Melanocyte of skin (primary cell): ENCODE measurements around the gene MGAT4D. TPM values are rescaled to one million over a fixed set of nuclear protein-coding genes. Genes with fewer than 3 reads are reported as not detected.

Experiments used
- total RNA-seq, 2 donors: library from RNA; depleted of rRNA; stranded (reverse); fragments of >200 nt; gene quantifications; 2 replicates each; pipeline ENCODE4 v1.2.3, GENCODE V29; 2012

MGAT4D gene
- not detected for total RNA-seq

DNA sequence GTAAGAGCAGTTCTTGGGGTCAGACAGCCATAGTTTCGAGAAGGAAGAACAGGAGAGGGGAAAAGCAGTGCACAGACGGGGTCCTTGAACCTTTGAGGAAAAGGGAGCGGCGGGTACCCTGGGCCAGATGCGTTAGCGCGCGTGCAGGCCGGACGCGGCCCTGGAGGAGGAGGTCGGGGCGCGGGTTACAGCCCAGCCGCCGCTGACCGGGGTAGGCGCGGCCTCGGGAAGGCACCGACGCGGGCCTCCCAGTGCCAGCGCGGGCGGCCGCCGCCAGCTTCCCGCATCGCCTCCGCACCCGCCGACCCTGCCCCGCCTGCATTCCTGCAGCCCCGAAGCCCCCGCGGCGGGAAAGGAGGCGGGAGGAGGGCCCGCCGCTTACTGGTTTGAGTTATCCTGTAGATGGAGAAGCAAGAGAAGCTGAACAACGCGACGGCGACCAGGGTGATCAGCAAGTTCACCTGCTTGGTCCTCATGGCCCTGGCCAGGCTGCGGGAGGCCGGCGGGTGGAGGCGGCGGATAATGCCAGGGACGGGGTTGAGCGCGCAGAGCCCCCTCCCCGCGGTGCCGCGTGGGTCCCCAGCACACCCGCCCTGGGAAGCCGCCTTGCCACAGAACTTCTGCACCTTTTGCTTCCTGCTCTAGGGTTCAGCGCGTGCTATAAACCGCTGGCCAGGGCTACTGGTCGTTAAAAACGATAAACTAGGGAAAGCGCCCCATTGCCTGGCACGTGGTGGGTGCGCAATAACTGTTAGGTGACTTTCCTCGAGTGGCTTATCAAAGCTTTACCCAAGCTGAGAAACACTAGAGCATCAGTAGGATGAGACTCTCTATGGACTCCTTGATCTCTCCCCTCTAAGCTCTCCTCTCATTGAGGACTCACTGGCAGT is at the start of gene MGAT4D:
Gene MGAT4D (minus strand): TSS at position 547 of the 890 bp plus-strand sequence. CDS start 71 bp downstream, at position 476.

GRCh38 chr4:140523857-140524742 is 26.0 kb upstream of the MGAT4D start, which contains the start of gene ELMOD2:
TSS of gene ELMOD2 (plus strand) at chr4:140524168. CDS start at chr4:140525429, 1,261 bp downstream.

DNA sequence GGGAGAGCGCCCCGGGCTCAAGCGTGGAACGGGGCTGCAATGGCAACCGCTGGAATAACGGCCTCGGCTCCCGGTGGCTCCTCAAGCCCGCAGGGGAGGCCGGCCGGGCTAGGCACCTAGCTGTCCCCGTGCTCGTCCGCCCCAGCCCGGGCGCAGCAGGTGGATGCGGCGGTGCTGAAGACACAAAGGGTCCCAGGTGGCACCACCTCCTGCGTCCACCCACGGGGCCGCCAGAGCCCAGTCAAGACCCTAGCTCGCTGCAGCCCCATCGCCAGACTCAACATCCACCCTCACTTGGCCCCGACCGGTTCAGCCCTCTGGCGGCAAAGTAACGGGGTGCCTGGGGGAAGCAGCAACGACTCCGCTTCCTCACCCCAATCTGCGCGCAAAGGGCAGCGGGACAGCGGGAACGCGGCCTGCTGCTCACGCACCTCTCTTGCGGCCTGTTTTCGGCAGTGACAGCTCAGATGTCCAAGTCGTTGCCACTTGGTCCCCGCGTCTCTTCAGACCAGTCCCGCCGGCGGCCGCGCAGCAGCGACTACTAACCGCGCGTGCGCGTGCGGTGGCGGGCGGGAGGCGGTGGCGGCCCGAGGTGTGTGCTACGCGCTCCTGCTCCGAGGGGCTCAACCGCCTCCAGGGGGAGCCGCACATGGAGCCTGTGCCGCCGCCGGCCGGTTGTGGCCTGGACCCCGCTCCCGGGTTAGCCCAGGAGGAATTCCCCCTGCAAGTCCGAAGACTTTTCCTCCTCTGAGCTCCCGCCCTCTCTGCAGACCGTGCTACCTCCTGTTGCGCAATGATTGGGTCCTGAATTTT is 70.8 kb downstream of the MGAT4D start, which contains the start of gene CLGN:
Gene CLGN (minus strand): TSS at position 543 of the 813 bp plus-strand sequence. CDS start 14,570 bp downstream, outside the sequence.

Other genes starting within 250 kb of the MGAT4D start
- 10 to 100 TPM; 48.6 to 49.6 TPM for gene SCOC, start 124.6 kb downstream of the MGAT4D start, total RNA-seq
- not detected for gene CLGN, start 70.6 kb downstream of the MGAT4D start, total RNA-seq
- 10 to 100 TPM; 10.3 to 19.3 TPM for gene ELMOD2, start 25.9 kb upstream of the MGAT4D start, total RNA-seq
- not detected for gene UCP1, start 70.7 kb upstream of the MGAT4D start, total RNA-seq